CD4-positive, CD25-positive, alpha-beta regulatory T cell (primary cell): ENCODE measurements around the gene CNTN5. TPM values are rescaled to one million over a fixed set of nuclear protein-coding genes. Genes with fewer than 3 reads are reported as not detected.

ENCODE experiments used
- ATAC-seq, 2 donors: fragments of 150-1000 bp; cut with Tn5 transposase; one replicate each; pipeline ENCODE4 v1.10.0; 2021; ENCODE audit warnings: low read depth in 2 of 2, moderate number of reproducible peaks in 2 of 2, moderate library complexity in 1 of 2
- DNase-seq, 3 donors: peaks; one replicate each; pipeline versions ENCODE4 v3.0.0 to v3.0.0-alpha.2; 2012 to 2022; ENCODE audit warnings: mixed read lengths in 1 of 3
- H3K27ac ChIP-seq: one replicate; pipeline ENCODE4 v1.7.0; 2013; ENCODE audit warnings: mild to moderate bottlenecking, low read length; ENCODE audit not compliant: insufficient read depth, poor library complexity, severe bottlenecking
- H3K27me3 ChIP-seq: one replicate; pipeline ENCODE4 v1.7.0; 2013; ENCODE audit warnings: low read length; ENCODE audit not compliant: control insufficient read depth, insufficient read depth
- H3K36me3 ChIP-seq: one replicate; pipeline ENCODE4 v1.7.0; 2013; ENCODE audit warnings: mild to moderate bottlenecking, low read length, moderate library complexity; ENCODE audit not compliant: control insufficient read depth, insufficient read depth
- H3K4me1 ChIP-seq: 2 replicates; pipeline ENCODE4 v1.7.0; 2013; ENCODE audit warnings: mild to moderate bottlenecking, low read length; ENCODE audit not compliant: insufficient read depth, control insufficient read depth, poor library complexity, severe bottlenecking
- H3K4me3 ChIP-seq: one replicate; pipeline ENCODE4 v1.7.0; 2013; ENCODE audit warnings: low read depth, mild to moderate bottlenecking, low read length, moderate library complexity
- H3K9me3 ChIP-seq, 2 experiments: 1 replicate in 1 of 2; 2 replicates in 1 of 2; pipeline ENCODE4 v1.7.0; 2013; ENCODE audit warnings: low read length in 2 of 2, mild to moderate bottlenecking in 1 of 2, moderate library complexity in 1 of 2; ENCODE audit not compliant: control insufficient read depth in 2 of 2
- H3K27ac Mint-ChIP-seq, 3 donors: one replicate each; pipeline ENCODE4 v1.8.0; 2020 to 2022; ENCODE audit warnings: mild to moderate bottlenecking in 3 of 3, mixed read lengths in 3 of 3, moderate library complexity in 2 of 3
- H3K27me3 Mint-ChIP-seq: one replicate; pipeline ENCODE4 v1.8.0; 2022; ENCODE audit warnings: mild to moderate bottlenecking, mixed read lengths
- H3K36me3 Mint-ChIP-seq: one replicate; pipeline ENCODE4 v1.8.0; 2020; ENCODE audit warnings: mixed read lengths
- H3K4me1 Mint-ChIP-seq, 4 donors: one replicate each; pipeline ENCODE4 v1.8.0; 2020 to 2022; ENCODE audit warnings: mixed read lengths in 4 of 4, mild to moderate bottlenecking in 1 of 4
- H3K4me3 Mint-ChIP-seq, 4 donors: one replicate each; pipeline ENCODE4 v1.8.0; 2020 to 2022; ENCODE audit warnings: mild to moderate bottlenecking in 4 of 4, mixed read lengths in 4 of 4, moderate library complexity in 3 of 4
- H3K9me3 Mint-ChIP-seq, 7 donors: one replicate each; pipeline ENCODE4 v1.8.0; 2020 to 2022; ENCODE audit warnings: mixed read lengths in 7 of 7, mild to moderate bottlenecking in 3 of 7, moderate library complexity in 2 of 7
- polyA plus RNA-seq, 4 donors: library from polyadenylated mRNA; unstranded; fragments of 300-500 nt; fragmentation: Illumina TruSeq; gene quantifications; one replicate each; pipeline ENCODE4 v1.2.3, GENCODE V29; 2021
- total RNA-seq: library from RNA; stranded (reverse); gene quantifications from one replicate; pipeline ENCODE4 v1.2.3, GENCODE V29; 2022

Gene CNTN5
- total and polyA plus RNA-seq, 5 donors from 2014 or later: not detected

DNA sequence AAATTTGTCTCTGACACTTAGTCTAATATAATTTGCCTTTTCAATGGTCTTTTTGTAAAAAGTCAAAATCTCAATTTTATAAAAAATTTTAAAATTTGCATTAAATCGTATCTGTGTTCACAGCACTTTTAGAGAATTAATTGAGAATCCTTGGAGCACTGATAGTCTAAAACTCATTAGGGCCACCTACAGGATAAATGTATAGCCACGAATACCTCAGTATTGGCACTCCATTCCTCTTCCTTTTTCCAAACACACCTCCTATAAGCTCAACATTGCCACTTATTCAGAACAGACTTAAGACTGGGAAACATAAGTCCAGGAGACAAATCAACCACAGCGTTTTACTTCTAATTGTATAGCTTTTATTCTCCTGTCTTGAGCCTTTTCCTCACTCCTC lies 890.4 kb downstream of the CNTN5 start:
- Histone ChIP-seq H3K9me3 (peaks cover 0 to 4% of the 10 kb centered on the region in 2 experiments), H3K36me3 (no peaks in the 10 kb centered on the region), H3K4me1 (no peaks in the 10 kb centered on the region), H3K27ac (no peak overlapping the region), H3K27me3 (no peaks in the 10 kb centered on the region), H3K4me3 (no peak overlapping the region)
- Mint-ChIP-seq H3K36me3 (no peaks in the 10 kb centered on the region), H3K9me3 (peaks cover 4 to 20% (median 10%) of the 10 kb centered on the region in 7 donors), H3K4me1 (no peaks in the 10 kb centered on the region), H3K27me3 (no peaks in the 10 kb centered on the region), H3K27ac (no peak overlapping the region), H3K4me3 (no peak overlapping the region)
- DNase-seq: no peak
- no peak for ATAC-seq

DNA sequence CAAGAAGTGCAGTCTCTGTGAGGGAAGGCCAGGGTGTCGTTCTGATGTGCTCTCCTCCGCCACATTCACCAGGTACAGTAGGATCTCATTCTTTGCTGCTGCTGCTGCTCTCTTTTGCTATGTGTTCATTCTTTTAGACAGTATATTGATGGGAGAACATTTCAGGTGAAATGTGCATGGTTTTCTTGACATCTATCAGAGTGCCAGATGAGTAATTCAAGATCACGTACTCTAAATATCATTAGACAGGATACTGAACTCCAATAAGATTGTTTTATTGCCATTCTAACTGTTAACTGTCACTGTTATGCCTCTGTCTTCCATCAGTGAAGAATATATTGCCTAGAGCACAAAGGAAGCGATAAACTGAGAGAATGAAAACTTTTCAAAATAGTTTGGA lies 895.3 kb downstream of the CNTN5 start:
- peaks cover 4 to 33% (median 16%) of the 10 kb centered on the region in 7 donors for H3K9me3 Mint-ChIP-seq
- H3K4me3 Mint-ChIP-seq: no peak overlapping the region
- H3K36me3 ChIP-seq: no peaks in the 10 kb centered on the region
- no peaks in the 10 kb centered on the region for H3K4me1 ChIP-seq
- no peaks in the 10 kb centered on the region for H3K27me3 ChIP-seq
- no peak for ATAC-seq
- H3K4me1 Mint-ChIP-seq: peaks cover 0 to under 1% (median 0%) of the 10 kb centered on the region in 4 donors
- peaks cover 0 to 5% of the 10 kb centered on the region in 2 experiments for H3K9me3 ChIP-seq
- no peak overlapping the region for H3K27ac Mint-ChIP-seq
- no peaks in the 10 kb centered on the region for H3K36me3 Mint-ChIP-seq
- no peak overlapping the region for H3K27ac ChIP-seq
- no peaks in the 10 kb centered on the region for H3K27me3 Mint-ChIP-seq
- H3K4me3 ChIP-seq: no peak overlapping the region
- no peak for DNase-seq

DNA sequence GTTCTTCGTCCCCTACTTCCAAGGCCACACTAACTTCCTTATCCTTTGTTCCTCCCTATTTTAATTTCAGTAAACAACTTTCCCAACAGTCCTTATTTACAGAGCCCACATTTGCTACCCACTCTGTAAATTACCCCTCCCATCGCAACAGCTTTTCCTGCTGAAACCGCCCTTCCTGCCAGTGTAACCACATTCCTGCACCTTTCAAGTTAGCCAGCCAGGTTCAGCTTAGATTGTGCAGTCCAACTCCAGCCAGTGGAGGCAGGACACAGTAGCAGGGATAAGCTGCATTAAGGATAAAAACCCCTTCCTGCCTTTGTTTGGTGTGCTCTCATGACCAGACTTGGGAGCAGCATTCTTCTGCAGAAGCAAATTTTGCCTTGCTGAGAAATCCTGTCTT lies 898.0 kb downstream of the CNTN5 start:
- ATAC-seq: no peak
- Mint-ChIP-seq H3K9me3 (peaks cover 5 to 31% (median 14%) of the 10 kb centered on the region in 7 donors), H3K36me3 (no peaks in the 10 kb centered on the region), H3K4me1 (peaks cover 0 to 4% (median 0%) of the 10 kb centered on the region in 4 donors), H3K27me3 (no peaks in the 10 kb centered on the region), H3K27ac (no peak overlapping the region), H3K4me3 (no peak overlapping the region)
- no peak for DNase-seq
- H3K27me3 ChIP-seq: no peaks in the 10 kb centered on the region
- H3K27ac ChIP-seq: no peak overlapping the region
- peaks cover 0 to 5% of the 10 kb centered on the region in 2 experiments for H3K9me3 ChIP-seq
- H3K36me3 ChIP-seq: no peaks in the 10 kb centered on the region
- H3K4me1 ChIP-seq: no peaks in the 10 kb centered on the region
- H3K4me3 ChIP-seq: no peak overlapping the region

DNA sequence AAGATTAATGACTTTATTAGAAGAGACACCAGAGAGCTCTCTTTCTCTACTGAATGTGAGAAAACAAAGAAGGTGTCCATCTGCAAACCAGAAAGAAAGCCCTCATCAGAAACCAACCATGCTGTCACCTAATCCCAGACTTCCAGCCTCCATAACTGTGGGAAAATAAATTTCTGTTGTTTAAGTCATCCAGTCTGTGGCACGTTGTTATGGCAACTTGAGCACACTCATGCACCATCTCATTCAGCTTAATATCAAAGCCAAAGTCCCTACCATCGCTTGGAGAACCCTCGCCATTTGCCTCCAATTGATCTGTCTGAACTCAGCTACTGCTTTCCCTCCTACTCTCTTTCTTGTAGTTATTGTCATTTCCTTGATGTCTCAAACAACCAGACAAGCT lies 900.2 kb downstream of the CNTN5 start:
- Histone ChIP-seq H3K27ac (no peak overlapping the region), H3K4me3 (no peak overlapping the region), H3K27me3 (no peaks in the 10 kb centered on the region), H3K4me1 (no peaks in the 10 kb centered on the region), H3K9me3 (peaks cover 0 to 3% of the 10 kb centered on the region in 2 experiments), H3K36me3 (no peaks in the 10 kb centered on the region)
- Mint-ChIP-seq H3K27ac (no peak overlapping the region), H3K4me1 (peaks cover 0 to 4% (median 0%) of the 10 kb centered on the region in 4 donors), H3K9me3 (peaks cover 5 to 31% (median 12%) of the 10 kb centered on the region in 7 donors), H3K4me3 (no peak overlapping the region), H3K27me3 (no peaks in the 10 kb centered on the region), H3K36me3 (no peaks in the 10 kb centered on the region)
- ATAC-seq (no peak), DNase-seq (no peak)

DNA sequence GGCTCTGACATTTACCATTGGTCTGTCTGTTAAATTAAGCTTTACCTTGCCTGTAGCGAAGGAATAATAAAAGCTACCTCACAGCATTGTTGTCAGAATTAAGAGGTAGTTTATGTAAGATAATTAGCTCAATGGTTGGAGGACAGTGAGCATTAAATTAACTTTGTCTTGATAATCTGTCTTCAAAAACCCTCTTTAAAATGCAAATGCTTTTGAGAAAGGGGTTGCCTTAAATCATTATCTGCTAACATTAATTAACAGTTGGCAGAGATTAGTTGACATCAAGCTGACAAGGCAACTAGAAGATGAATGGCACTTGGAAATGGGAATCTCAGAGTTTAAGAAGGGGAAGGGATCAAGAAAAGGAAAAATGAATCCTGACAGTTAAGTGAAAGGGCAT lies 905.2 kb downstream of the CNTN5 start:
- peaks cover 0 to 4% (median 0%) of the 10 kb centered on the region in 4 donors for H3K4me1 Mint-ChIP-seq
- ATAC-seq (no peak), DNase-seq (no peak)
- no peaks in the 10 kb centered on the region for H3K36me3 Mint-ChIP-seq
- no peaks in the 10 kb centered on the region for H3K27me3 ChIP-seq
- no peaks in the 10 kb centered on the region for H3K36me3 ChIP-seq
- no peak overlapping the region for H3K4me3 Mint-ChIP-seq
- H3K9me3 Mint-ChIP-seq: peaks cover 4 to 25% (median 19%) of the 10 kb centered on the region in 7 donors
- no peak overlapping the region for H3K27ac Mint-ChIP-seq
- no peak overlapping the region for H3K4me3 ChIP-seq
- H3K9me3 ChIP-seq: no peaks in the 10 kb centered on the region
- H3K4me1 ChIP-seq: no peaks in the 10 kb centered on the region
- no peaks in the 10 kb centered on the region for H3K27me3 Mint-ChIP-seq
- no peak overlapping the region for H3K27ac ChIP-seq

DNA sequence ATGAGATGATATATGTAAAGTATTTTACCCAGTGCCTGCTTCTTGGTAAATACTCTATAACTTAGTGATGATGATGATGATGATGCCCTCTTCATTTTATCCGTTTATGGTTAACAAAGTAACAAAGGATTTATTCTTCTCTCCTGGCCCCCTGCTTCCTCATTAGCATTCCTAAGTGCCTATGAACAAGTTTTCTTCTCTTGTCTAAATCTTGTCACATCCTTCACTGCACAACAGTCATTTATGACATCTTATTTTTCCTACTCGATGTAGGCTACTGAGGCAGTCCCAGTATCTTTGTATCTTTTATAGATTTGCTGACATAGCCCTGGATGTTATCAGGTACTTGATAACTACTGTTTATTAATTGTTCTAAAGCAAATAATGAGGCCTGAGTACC lies 911.9 kb downstream of the CNTN5 start:
- Mint-ChIP-seq H3K27me3 (no peaks in the 10 kb centered on the region), H3K27ac (no peak overlapping the region), H3K4me1 (no peaks in the 10 kb centered on the region), H3K9me3 (peaks cover 5 to 30% (median 8%) of the 10 kb centered on the region in 7 donors), H3K4me3 (no peak overlapping the region), H3K36me3 (no peaks in the 10 kb centered on the region)
- DNase-seq (no peak), ATAC-seq (no peak)
- Histone ChIP-seq H3K36me3 (no peaks in the 10 kb centered on the region), H3K4me3 (no peak overlapping the region), H3K27ac (no peak overlapping the region), H3K27me3 (no peaks in the 10 kb centered on the region), H3K4me1 (no peaks in the 10 kb centered on the region), H3K9me3 (no peaks in the 10 kb centered on the region)

DNA sequence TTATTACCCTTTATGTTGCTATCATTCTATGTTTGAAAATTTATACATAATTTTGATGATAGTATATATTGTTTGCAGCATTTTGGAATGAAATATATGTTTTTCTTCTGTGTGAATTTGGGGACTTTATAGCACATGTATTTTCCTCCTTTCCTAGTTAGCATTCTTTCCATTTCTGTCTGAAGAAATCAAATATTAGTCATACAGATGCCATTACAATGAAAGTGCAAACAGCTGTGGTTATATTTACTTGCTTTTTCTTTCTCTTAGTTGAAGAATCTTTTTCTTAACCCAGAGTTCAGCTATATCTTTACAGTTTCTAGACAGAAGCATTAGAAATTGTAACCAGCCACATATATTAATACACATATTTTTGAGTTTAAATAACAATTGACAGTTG lies 913.3 kb downstream of the CNTN5 start:
- no peaks in the 10 kb centered on the region for H3K27me3 ChIP-seq
- DNase-seq: no peak
- ATAC-seq: no peak
- Mint-ChIP-seq H3K4me1 (no peaks in the 10 kb centered on the region), H3K9me3 (peaks cover 3 to 26% (median 8%) of the 10 kb centered on the region in 7 donors), H3K4me3 (no peak overlapping the region), H3K36me3 (no peaks in the 10 kb centered on the region), H3K27ac (no peak overlapping the region), H3K27me3 (no peaks in the 10 kb centered on the region)
- no peaks in the 10 kb centered on the region for H3K36me3 ChIP-seq
- no peak overlapping the region for H3K4me3 ChIP-seq
- no peak overlapping the region for H3K27ac ChIP-seq
- H3K9me3 ChIP-seq: no peaks in the 10 kb centered on the region
- no peaks in the 10 kb centered on the region for H3K4me1 ChIP-seq

DNA sequence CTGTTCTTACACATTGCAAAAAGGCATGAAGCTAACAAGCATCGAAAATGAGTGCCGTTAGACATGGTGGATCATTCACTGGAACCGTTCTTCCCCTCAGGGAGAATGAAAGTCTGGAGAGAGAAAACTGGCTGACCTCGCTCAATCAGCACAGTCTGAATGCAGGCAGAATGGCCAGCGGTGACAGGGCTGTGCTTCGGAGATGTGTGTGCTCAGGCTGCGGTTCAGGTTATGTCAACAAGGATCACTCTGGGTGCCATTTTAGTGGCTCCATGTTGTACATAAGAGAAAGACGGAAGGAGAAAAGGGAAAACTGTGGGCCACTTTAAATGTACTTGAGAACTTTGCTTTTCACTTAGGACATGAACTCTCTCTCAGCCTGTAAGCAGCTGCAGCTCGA lies 916.6 kb downstream of the CNTN5 start:
- H3K9me3 Mint-ChIP-seq: peaks cover 2 to 19% (median 6%) of the 10 kb centered on the region in 7 donors
- no peaks in the 10 kb centered on the region for H3K4me1 Mint-ChIP-seq
- H3K27me3 Mint-ChIP-seq: no peaks in the 10 kb centered on the region
- Histone ChIP-seq H3K27ac (no peak overlapping the region), H3K9me3 (no peaks in the 10 kb centered on the region), H3K4me1 (no peaks in the 10 kb centered on the region), H3K36me3 (no peaks in the 10 kb centered on the region), H3K4me3 (no peak overlapping the region), H3K27me3 (no peaks in the 10 kb centered on the region)
- DNase-seq: no peak
- no peak for ATAC-seq
- H3K4me3 Mint-ChIP-seq: no peak overlapping the region
- H3K27ac Mint-ChIP-seq: no peak overlapping the region
- no peaks in the 10 kb centered on the region for H3K36me3 Mint-ChIP-seq
